K562 (cell line): ENCODE data around the gene PTPN18. TPM values are rescaled to one million over a fixed set of nuclear protein-coding genes. Genes with fewer than 3 reads are reported as not detected.

ENCODE experiments used
- ATAC-seq: fragments of 200-7000 bp; cut with Tn5 transposase; 3 replicates; pipeline ENCODE4 v1.9.1; 2020; ENCODE audit warnings: moderate library complexity
- BruUV-seq: library from RNA; stranded (reverse); fragments of 400-500 nt; replicated peaks from 2 replicates; lab custom pipeline; 2021; lab: Mats Ljungman, UMichigan
- CTCF ChIA-PET: fragments of 300-600 bp; formaldehyde crosslinking; extraction: SDS; loops from one replicate; lab custom pipeline; 2021; ENCODE audit warnings: low intra/inter-chr PET ratio; lab: Yijun Ruan, JAX
- POLR2A ChIA-PET: fragments of 300-600, 350-650 bp; sonication (Branson Sonifier 250); formaldehyde crosslinking; extraction: SDS; loops from one replicate; lab custom pipeline; 2021; ENCODE audit warnings: antibody characterized with exemption, inconsistent platforms; lab: Yijun Ruan, JAX
- DNase-seq, 4 experiments: peaks; one replicate each; pipeline versions ENCODE4 v3.0.0 to v3.0.0-alpha.2; 2011 to 2018; ENCODE audit warnings: low spot score in 3 of 4, mixed read lengths in 3 of 4; ENCODE audit errors: extremely low read depth in 1 of 4
- FAIRE-seq: peaks from 2 replicates; lab custom pipeline; 2011; peaks lifted over from hg19 to GRCh38; lab: Jason Lieb, UNC
- H2AFZ ChIP-seq: 2 replicates; pipeline ENCODE4 v1.6.0; 2011; ENCODE audit warnings: low read depth, low read length, control low read depth, inconsistent platforms
- H3K27ac ChIP-seq: fragments of 200-600 bp; 3 replicates; pipeline ENCODE4 v1.8.0; 2011; ENCODE audit warnings: low read depth, mild to moderate bottlenecking, control low read depth, inconsistent platforms, low read length, moderate library complexity, mixed read lengths; ENCODE audit errors: extremely low read depth
- H3K27me3 ChIP-seq, 2 experiments: fragments of 300-600 bp in 1 of 2; 2 replicates in 1 of 2; 3 replicates in 1 of 2; pipeline versions ENCODE4 v1.6.0 to v1.8.0; 2011; ENCODE audit warnings: inconsistent platforms in 2 of 2, low read length in 2 of 2, mild to moderate bottlenecking in 1 of 2, mixed read lengths in 1 of 2, moderate library complexity in 1 of 2; ENCODE audit not compliant: control insufficient read depth in 2 of 2, insufficient read depth in 2 of 2
- H3K36me3 ChIP-seq: fragments of 300-600 bp; 3 replicates; pipeline ENCODE4 v1.8.0; 2011; ENCODE audit warnings: mild to moderate bottlenecking, low read length, inconsistent platforms; ENCODE audit not compliant: control insufficient read depth, insufficient read depth
- H3K4me1 ChIP-seq, 2 experiments: fragments of 200-600 bp in 1 of 2; replicated peaks in 1 of 2; 2 replicates in 1 of 2; 3 replicates in 1 of 2; pipeline versions ENCODE4 v1.5.1 to v1.8.0; 2011; ENCODE audit warnings: inconsistent platforms in 2 of 2, low read length in 2 of 2, mild to moderate bottlenecking in 1 of 2, mixed read lengths in 1 of 2, moderate library complexity in 1 of 2; ENCODE audit not compliant: control insufficient read depth in 2 of 2, insufficient read depth in 2 of 2
- H3K4me2 ChIP-seq: 2 replicates; pipeline ENCODE4 v1.6.1; 2011; ENCODE audit warnings: low read length, control low read depth, inconsistent platforms, mixed read lengths; ENCODE audit not compliant: insufficient read depth
- H3K4me3 ChIP-seq: fragments of 200-600 bp; sonication (generic), shearing (Covaris generic); 2 replicates; pipeline ENCODE4 v1.5.1; 2016; ENCODE audit warnings: control low read depth, inconsistent platforms
- H3K79me2 ChIP-seq: fragments of 200-600 bp; 3 replicates; pipeline ENCODE4 v1.8.0; 2011; ENCODE audit warnings: low read length, inconsistent platforms; ENCODE audit not compliant: control insufficient read depth, insufficient read depth
- H3K9ac ChIP-seq, 2 experiments: 2 replicates each; pipeline versions ENCODE4 v1.6.0 to v1.6.1; 2011; ENCODE audit warnings: low read depth in 2 of 2, low read length in 2 of 2, control low read depth in 1 of 2, inconsistent platforms in 1 of 2, mild to moderate bottlenecking in 1 of 2, mixed read lengths in 1 of 2; ENCODE audit not compliant: insufficient read depth in 1 of 2
- H3K9me1 ChIP-seq: one replicate; pipeline ENCODE4 v1.6.0; 2011; ENCODE audit warnings: inconsistent platforms, mild to moderate bottlenecking, low read length, moderate library complexity; ENCODE audit not compliant: control insufficient read depth, insufficient read depth
- H3K9me3 ChIP-seq: replicated peaks from 2 replicates; pipeline ENCODE4 v1.5.1; 2011; ENCODE audit warnings: low read depth, low read length, inconsistent platforms; ENCODE audit not compliant: control insufficient read depth, insufficient read depth
- H4K20me1 ChIP-seq: replicated peaks from 2 replicates; pipeline ENCODE4 v1.6.1; 2011; ENCODE audit warnings: low read length, inconsistent platforms, mixed read lengths; ENCODE audit not compliant: control insufficient read depth, insufficient read depth
- DACH1 ChIP-seq: fragments of 450-650 bp; IDR thresholded peaks from 2 replicates; pipeline ENCODE4 v1.6.1; 2018; ENCODE audit not compliant: partially characterized antibody
- ELF4 ChIP-seq: fragments of 450-650 bp; formaldehyde crosslinking; IDR thresholded peaks from 2 replicates; pipeline ENCODE4 v1.4.0; 2022; ENCODE audit warnings: missing genetic modification characterization
- GATA2 ChIP-seq: sonication (generic); formaldehyde crosslinking; IDR thresholded peaks from 2 replicates; pipeline ENCODE4 v1.4.0; 2020; ENCODE audit warnings: mild to moderate bottlenecking, missing genetic modification reagents
- NFRKB ChIP-seq: fragments of 450-650 bp; IDR thresholded peaks from 2 replicates; pipeline ENCODE4 v1.6.1; 2016; ENCODE audit warnings: low read depth
- POLR2B ChIP-seq: fragments of 450-650 bp; IDR thresholded peaks from 2 replicates; pipeline ENCODE4 v1.6.1; 2018; ENCODE audit warnings: low read depth; ENCODE audit not compliant: partially characterized antibody
- POLR3G ChIP-seq: IDR thresholded peaks from 2 replicates; pipeline ENCODE4 v1.6.1; 2011; ENCODE audit not compliant: insufficient read length, insufficient replicate concordance; ENCODE audit errors: extremely low read depth
- SRSF3 ChIP-seq: fragments of 200-400 bp; formaldehyde crosslinking; IDR thresholded peaks from 2 replicates; pipeline ENCODE4 v1.6.1; 2016; ENCODE audit warnings: mild to moderate bottlenecking, low read length, moderate library complexity; ENCODE audit not compliant: insufficient read depth
- ZNF263 ChIP-seq: sonication (generic); formaldehyde crosslinking; IDR thresholded peaks from 2 replicates; pipeline ENCODE4 v1.8.0; 2022; ENCODE audit warnings: mild to moderate bottlenecking, missing genetic modification reagents, borderline replicate concordance
- WGBS: fragments of 100-300 bp; shearing (Covaris generic); methylation state at CpG from one replicate; pipeline ENCODE4 v1.1.6; 2016; ENCODE audit warnings: low coverage, mixed read lengths; ENCODE audit not compliant: insufficient coverage; ENCODE audit errors: missing lambda C conversion rate; 5-methylcytosine and 5-hydroxymethylcytosine counted together
- in situ Hi-C: fragments of 300-500 bp; cut with MboI; formaldehyde crosslinking; loops from 4 replicates; pipeline ENCODE4 v1.15.0; 2018; ENCODE audit warnings: inconsistent platforms, mixed read lengths
- intact Hi-C: fragments of 100-400 bp; cut with micrococcal nuclease; formaldehyde crosslinking; loops from 2 replicates; pipeline ENCODE4 v1.14.2; 2022
- polyA plus RNA-seq, 8 experiments: library from polyadenylated mRNA; depleted of rRNA in 4 of 8; stranded (reverse) in 5 of 8; unstranded in 3 of 8; fragments of >200 nt; fragmentation: Nextera tagmentation in 2 of 8; fragmentation: Illumina TruSeq in 1 of 8; extraction: Ambion mirVana in 2 of 8; extraction: Trizol in 1 of 8; gene quantifications; 2 replicates each; pipeline versions ENCODE4 v1.2.1 to v1.2.3, GENCODE V29; 2011 to 2014; ENCODE audit warnings: inconsistent platforms in 1 of 8, missing spikeins in 1 of 8
- total RNA-seq, 7 experiments: library from RNA; depleted of rRNA in 6 of 7; stranded (reverse); fragments of >200 nt in 6 of 7; fragmentation: Illumina TruSeq in 2 of 7; extraction: Trizol in 2 of 7; gene quantifications; 2 replicates each; pipeline versions ENCODE4 v1.2.1 to v1.2.3, GENCODE V29; 2011 to 2021; ENCODE audit warnings: low replicate concordance in 1 of 7

The PTPN18 gene
- total and polyA plus RNA-seq, 9 of the 15 experiments (the other 6 are each of a cell fraction or from before 2014, with no cell fraction given), result 11.6 to 90.7 (median 49.6) TPM

GRCh38 chr2:130366720-130367119, 10.9 kb downstream of the PTPN18 start:
- H3K9me3 ChIP-seq, result 0 out of 2 replicates have a peak, but pooled peaks cover 1% of the 10 kb centered on the region
- no peak overlapping the region for H3K27ac ChIP-seq
- BruUV-seq, result no TSS peak
- no peaks in the 10 kb centered on the region for H3K9me1 ChIP-seq
- in situ Hi-C loops (no loop called here), intact Hi-C loops (no loop called here)
- no peak overlapping the region for H3K4me3 ChIP-seq
- 11% methylated on average over 1 of the region's 1 CpG for WGBS
- ChIA-PET CTCF (no interaction called here), POLR2A (interaction anchor here (1.2 kb wide), 1 partner anchor 13 kb away, joined by 3 read pairs; no protein-coding TSS in a partner anchor)
- no peak for ATAC-seq
- peaks cover 14 to 16% of the 10 kb centered on the region in 2 experiments; a peak in 4 of 5 replicates for H3K4me1 ChIP-seq
- no peak overlapping the region for H3K4me2 ChIP-seq
- TF ChIP-seq DACH1, result no peak
- no peak for TF ChIP-seq POLR3G
- TF ChIP-seq ZNF263 (CRISPR knock-in tag), result no peak
- no peak for TF ChIP-seq GATA2 (CRISPR knock-in tag)
- no peak for TF ChIP-seq ELF4 (CRISPR knock-in tag)
- no peak for TF ChIP-seq NFRKB
- TF ChIP-seq SRSF3, result no peak
- no peak for TF ChIP-seq POLR2B
- TF ChIP-seq, all 486 proteins: peak for 0
- H4K20me1 ChIP-seq, result no peaks in the 10 kb centered on the region
- no peak overlapping the region for H3K9ac ChIP-seq
- peaks cover 9% of the 10 kb centered on the region for H3K79me2 ChIP-seq
- H2AFZ ChIP-seq, result no peak overlapping the region
- no peak for FAIRE-seq
- peaks cover 26% of the 10 kb centered on the region; the same call in 2 of the 3 replicates for H3K36me3 ChIP-seq
- DNase-seq, result no peak
- H3K27me3 ChIP-seq, result no peaks in the 10 kb centered on the region
